K562 (cell line): Measurements from ENCODE around the gene IDI2. TPM values are rescaled to one million over a fixed set of nuclear protein-coding genes. Genes with fewer than 3 reads are reported as not detected.
A peak's percentile ranks its signal among the peaks of the same experiment; 100 is the strongest.

Source experiments
- ARID4B ChIP-seq: sonication (generic); formaldehyde crosslinking; IDR thresholded peaks from 2 replicates; pipeline ENCODE4 v1.8.0; 2022; ENCODE audit warnings: mild to moderate bottlenecking, missing genetic modification reagents
- ATF7 ChIP-seq: fragments of 450-650 bp; IDR thresholded peaks from 2 replicates; pipeline ENCODE4 v1.7.1; 2014; ENCODE audit warnings: mild to moderate bottlenecking, moderate library complexity
- BRD4 ChIP-seq: fragments of 200-600 bp; sonication (generic); IDR thresholded peaks from 2 replicates; pipeline ENCODE4 v1.6.1; 2017; ENCODE audit warnings: inconsistent platforms
- CBFA2T2 ChIP-seq: fragments of 450-650 bp; conservative IDR thresholded peaks from 2 replicates; pipeline ENCODE4 v1.6.1; 2017; ENCODE audit warnings: mild to moderate bottlenecking
- CBFA2T3 ChIP-seq: fragments of 450-650 bp; IDR thresholded peaks from 2 replicates; pipeline ENCODE4 v1.6.1; 2017
- E2F8 ChIP-seq: fragments of 450-650 bp; IDR thresholded peaks from 2 replicates; pipeline ENCODE4 v1.7.1; 2018; ENCODE audit warnings: mild to moderate bottlenecking, low read depth; ENCODE audit not compliant: partially characterized antibody
- FUS ChIP-seq: fragments of 200-400 bp; formaldehyde crosslinking; optimal IDR thresholded peaks from 2 replicates; pipeline ENCODE3; 2017; ENCODE audit warnings: low read depth, low read length
- GABPA ChIP-seq: fragments of 200-800 bp; sonication (Bioruptor generic); conservative IDR thresholded peaks from 2 replicates; pipeline ENCODE4 v1.6.1; 2016; ENCODE audit warnings: low read depth, missing genetic modification characterization, missing compliant biosample characterization
- GMEB1 ChIP-seq: fragments of 250-450 bp; sonication (Bioruptor Pico); IDR thresholded peaks from 2 replicates; pipeline ENCODE4 v1.4.0; 2020; ENCODE audit warnings: mild to moderate bottlenecking
- HDAC2 ChIP-seq: fragments of 450-650 bp; IDR thresholded peaks from 2 replicates; pipeline ENCODE4 v1.6.1; 2016; ENCODE audit warnings: mild to moderate bottlenecking
- HDAC3 ChIP-seq: fragments of 450-650 bp; IDR thresholded peaks from 2 replicates; pipeline ENCODE4 v1.6.1; 2018; ENCODE audit warnings: borderline replicate concordance, mild to moderate bottlenecking, moderate library complexity; ENCODE audit not compliant: partially characterized antibody
- MCM5 ChIP-seq: fragments of 450-650 bp; IDR thresholded peaks from 2 replicates; pipeline ENCODE4 v1.6.1; 2016; ENCODE audit warnings: low read depth
- MYNN ChIP-seq, 2 experiments: sonication (generic); formaldehyde crosslinking in 1 of 2; IDR thresholded peaks; 2 replicates each; pipeline versions ENCODE4 v1.5.0 to v1.6.1; 2016 to 2020; ENCODE audit warnings: antibody characterized with exemption in 1 of 2, missing genetic modification reagents in 1 of 2
- NFIC ChIP-seq: fragments of 450-650 bp; IDR thresholded peaks from 2 replicates; pipeline ENCODE4 v1.6.1; 2017; ENCODE audit warnings: mild to moderate bottlenecking, inconsistent platforms
- RBFOX2 ChIP-seq: fragments of 200-400 bp; formaldehyde crosslinking; IDR thresholded peaks from 2 replicates; pipeline ENCODE4 v1.6.1; 2017; ENCODE audit warnings: low read depth, mild to moderate bottlenecking, low read length, moderate library complexity
- SMARCA5 ChIP-seq: fragments of 450-650 bp; IDR thresholded peaks from 2 replicates; pipeline ENCODE4 v1.6.1; 2016
- SOX6 ChIP-seq: fragments of 450-650 bp; IDR thresholded peaks from 2 replicates; pipeline ENCODE4 v1.6.1; 2014; ENCODE audit warnings: mild to moderate bottlenecking
- TEAD4 ChIP-seq, 2 experiments: sonication (generic) in 1 of 2; formaldehyde crosslinking in 1 of 2; IDR thresholded peaks; 2 replicates each; pipeline versions ENCODE4 v1.6.1 to v1.8.0; 2012 to 2022; ENCODE audit warnings: borderline replicate concordance in 1 of 2, inconsistent platforms in 1 of 2, low read length in 1 of 2, mild to moderate bottlenecking in 1 of 2, missing genetic modification reagents in 1 of 2
- polyA plus RNA-seq, 8 experiments: library from polyadenylated mRNA; depleted of rRNA in 4 of 8; stranded (reverse) in 5 of 8; unstranded in 3 of 8; fragments of >200 nt; fragmentation: Nextera tagmentation in 2 of 8; fragmentation: Illumina TruSeq in 1 of 8; extraction: Ambion mirVana in 2 of 8; extraction: Trizol in 1 of 8; gene quantifications; 2 replicates each; pipeline versions ENCODE4 v1.2.1 to v1.2.3, GENCODE V29; 2011 to 2014; ENCODE audit warnings: inconsistent platforms in 1 of 8, missing spikeins in 1 of 8
- total RNA-seq, 7 experiments: library from RNA; depleted of rRNA in 6 of 7; stranded (reverse); fragments of >200 nt in 6 of 7; fragmentation: Illumina TruSeq in 2 of 7; extraction: Trizol in 2 of 7; gene quantifications; 2 replicates each; pipeline versions ENCODE4 v1.2.1 to v1.2.3, GENCODE V29; 2011 to 2021; ENCODE audit warnings: low replicate concordance in 1 of 7
- TF ChIP-seq, protein P1 (sequence below), 2 experiments: IDR thresholded peaks; 2 replicates each; pipeline ENCODE4 v1.6.1; 2011; ENCODE audit warnings: borderline replicate concordance in 1 of 2, control low read depth in 1 of 2, low read depth in 1 of 2, low read length in 1 of 2, mild to moderate bottlenecking in 1 of 2, mixed read lengths in 1 of 2, moderate library complexity in 1 of 2; ENCODE audit not compliant: insufficient read depth in 1 of 2, insufficient read length in 1 of 2, poor library complexity in 1 of 2, severe bottlenecking in 1 of 2; ENCODE audit errors: extremely low read depth in 1 of 2

IDI2 gene
- total and polyA plus RNA-seq, 9 of the 15 experiments (the other 6 are each of a cell fraction or from before 2014, with no cell fraction given): not detected

- no peak for TF ChIP-seq ARID4B (CRISPR knock-in tag)
- TF ChIP-seq RBFOX2: 0 out of 2 replicates have a peak, but pooled peaks have one; percentile 25
- no peak for TF ChIP-seq GMEB1 (CRISPR knock-in tag)
- TF ChIP-seq HDAC2: peak; percentile 38; the same call in 1 of the 2 replicates
- TF ChIP-seq FUS: no peak
- no peak for TF ChIP-seq MCM5
- peak; percentile 26; the same call in 1 of the 2 replicates for TF ChIP-seq SMARCA5
- TF ChIP-seq, protein P1, sequence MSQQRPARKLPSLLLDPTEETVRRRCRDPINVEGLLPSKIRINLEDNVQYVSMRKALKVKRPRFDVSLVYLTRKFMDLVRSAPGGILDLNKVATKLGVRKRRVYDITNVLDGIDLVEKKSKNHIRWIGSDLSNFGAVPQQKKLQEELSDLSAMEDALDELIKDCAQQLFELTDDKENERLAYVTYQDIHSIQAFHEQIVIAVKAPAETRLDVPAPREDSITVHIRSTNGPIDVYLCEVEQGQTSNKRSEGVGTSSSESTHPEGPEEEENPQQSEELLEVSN (IDR thresholded peaks at IDR 0.05; ENCODE audit: borderline replicate concordance in 1 of 2, extremely low read depth in 1 of 2, insufficient read depth in 1 of 2, insufficient read length in 1 of 2, low read depth in 1 of 2, low read length in 1 of 2, poor library complexity in 1 of 2, severe bottlenecking in 1 of 2): no peak
- peak; percentile 80 for TF ChIP-seq TEAD4 (IDR thresholded peaks at IDR 0.05; ENCODE audit: low read length)
- TF ChIP-seq TEAD4 (CRISPR knock-in tag; IDR thresholded peaks at IDR 0.05; ENCODE audit: borderline replicate concordance): no peak
- TF ChIP-seq CBFA2T3: peak; percentile 91
- TF ChIP-seq SOX6: peak; percentile 68
- 0 out of 2 replicates have a peak, but pooled peaks have one; percentile 22 for TF ChIP-seq ATF7
- TF ChIP-seq HDAC3: peak; percentile 50
- 0 out of 2 replicates have a peak, but pooled peaks have one; percentile 33 for TF ChIP-seq MYNN (IDR thresholded peaks at IDR 0.05)
- no peak for TF ChIP-seq MYNN (CRISPR knock-in tag; IDR thresholded peaks at IDR 0.05)
- TF ChIP-seq GABPA (tag): no peak
- TF ChIP-seq CBFA2T2: peak; percentile 86
- TF ChIP-seq E2F8: no peak
- TF ChIP-seq NFIC: peak; percentile 57
- TF ChIP-seq BRD4: no peak
Observed at GRCh38 chr10:1009071-1009494, 16.6 kb downstream of the IDI2 start (continued).
